UCSD-AML1 (cell line): Measurements from ENCODE around the gene NAALADL1.
"Not testable (repeated sequence)": the region's sequence is repeated elsewhere in the genome, so short reads cannot be mapped to it uniquely, and the experiment has no call there.

Experiments
- DNase-seq: peaks from one replicate; lab custom pipeline; 2025; ENCODE audit not compliant: unreplicated experiment; lab: John Stamatoyannopoulos, UW

The NAALADL1 gene

GRCh38 chr11:65017937-65018336 lies 40.4 kb downstream of the NAALADL1 start:
- no peak for DNase-seq

- no peak for DNase-seq
These were observed 41.6 kb downstream of the NAALADL1 start for GRCh38 chr11:65016705-65017104.

GRCh38 chr11:65014726-65015227 lies 43.6 kb downstream of the NAALADL1 start:
- DNase-seq, result no peak

- DNase-seq, result peak; percentile 91
These were observed 44.2 kb downstream of the NAALADL1 start, which contains the start of gene ARL2 for GRCh38 chr11:65013888-65014725. TSS of gene ARL2 (plus strand) at chr11:65014160. CDS start at chr11:65014208, 48 bp downstream.

- DNase-seq, result peak; percentile 93
These were observed 45.0 kb downstream of the NAALADL1 start for GRCh38 chr11:65013130-65013887.

- no peak for DNase-seq
These were observed 49.5 kb downstream of the NAALADL1 start for GRCh38 chr11:65008873-65009272.

GRCh38 chr11:65008016-65008415 lies 50.3 kb downstream of the NAALADL1 start:
- no peak for DNase-seq

GRCh38 chr11:65003968-65004367 lies 54.4 kb downstream of the NAALADL1 start:
- not testable (repeated sequence) for DNase-seq

- DNase-seq, result no peak
These were observed 55.1 kb downstream of the NAALADL1 start for GRCh38 chr11:65003282-65003681.

- no peak for DNase-seq
These were observed 55.6 kb downstream of the NAALADL1 start for GRCh38 chr11:65002706-65003105.

- DNase-seq, result no peak
These were observed 58.9 kb downstream of the NAALADL1 start for GRCh38 chr11:64999478-64999877.

- DNase-seq, result no peak
These were observed 59.5 kb downstream of the NAALADL1 start for GRCh38 chr11:64998690-64999431.

GRCh38 chr11:64998141-64998540 lies 60.2 kb downstream of the NAALADL1 start:
- no peak for DNase-seq

GRCh38 chr11:64996710-64997380 lies 61.5 kb downstream of the NAALADL1 start, which contains the start of gene BATF2:
TSS of gene BATF2 (minus strand) at chr11:64996971. CDS start at chr11:64996914, 57 bp downstream.
- DNase-seq, result peak; percentile 82

GRCh38 chr11:64996327-64996709 lies 62.0 kb downstream of the NAALADL1 start:
- DNase-seq, result no peak
